ENCODE data around the gene TBRG4. TPM values are rescaled to one million over a fixed set of nuclear protein-coding genes. Genes with fewer than 3 reads are reported as not detected.

TBRG4 gene
- total RNA-seq, 2 donors from 2014 or later, result 91.0 to 147 TPM

DNA sequence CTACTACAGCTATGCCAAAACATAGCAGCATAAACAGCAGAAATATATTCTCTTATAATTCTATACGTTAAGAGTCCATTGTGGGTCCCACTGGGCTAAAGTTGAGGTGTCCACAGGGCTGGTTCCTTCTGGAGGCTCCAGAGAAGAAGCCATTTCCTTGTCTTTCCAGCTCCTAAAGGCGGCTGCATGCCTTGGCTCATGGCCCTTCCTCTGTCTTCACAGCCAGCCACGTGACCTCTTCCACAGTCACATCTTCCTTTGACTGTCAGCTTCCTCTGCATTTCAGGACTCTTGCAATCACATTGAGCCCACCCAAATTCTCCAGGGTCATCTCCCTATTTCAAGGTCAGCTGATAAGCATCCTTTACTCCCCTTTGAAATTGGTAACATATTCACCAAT is 40.0 kb downstream of the TBRG4 start:
- Histone ChIP-seq H3K36me3 (peaks cover 13% of the 10 kb centered on the region), H3K27ac (no peak overlapping the region), H3K4me1 (no peaks in the 10 kb centered on the region), H3K27me3 (no peaks in the 10 kb centered on the region), H3K4me3 (no peak overlapping the region), H3K9me3 (no peaks in the 10 kb centered on the region), H3K9ac (ENCODE audit: low read depth in 2 of 2, low read length in 2 of 2) (no peak overlapping the region)
- no peak for DNase-seq
- TF ChIP-seq, protein P1, sequence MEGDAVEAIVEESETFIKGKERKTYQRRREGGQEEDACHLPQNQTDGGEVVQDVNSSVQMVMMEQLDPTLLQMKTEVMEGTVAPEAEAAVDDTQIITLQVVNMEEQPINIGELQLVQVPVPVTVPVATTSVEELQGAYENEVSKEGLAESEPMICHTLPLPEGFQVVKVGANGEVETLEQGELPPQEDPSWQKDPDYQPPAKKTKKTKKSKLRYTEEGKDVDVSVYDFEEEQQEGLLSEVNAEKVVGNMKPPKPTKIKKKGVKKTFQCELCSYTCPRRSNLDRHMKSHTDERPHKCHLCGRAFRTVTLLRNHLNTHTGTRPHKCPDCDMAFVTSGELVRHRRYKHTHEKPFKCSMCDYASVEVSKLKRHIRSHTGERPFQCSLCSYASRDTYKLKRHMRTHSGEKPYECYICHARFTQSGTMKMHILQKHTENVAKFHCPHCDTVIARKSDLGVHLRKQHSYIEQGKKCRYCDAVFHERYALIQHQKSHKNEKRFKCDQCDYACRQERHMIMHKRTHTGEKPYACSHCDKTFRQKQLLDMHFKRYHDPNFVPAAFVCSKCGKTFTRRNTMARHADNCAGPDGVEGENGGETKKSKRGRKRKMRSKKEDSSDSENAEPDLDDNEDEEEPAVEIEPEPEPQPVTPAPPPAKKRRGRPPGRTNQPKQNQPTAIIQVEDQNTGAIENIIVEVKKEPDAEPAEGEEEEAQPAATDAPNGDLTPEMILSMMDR (IDR thresholded peaks at IDR 0.05), result no peak
- intact Hi-C loops (cut with DNase I), result no loop called here

DNA sequence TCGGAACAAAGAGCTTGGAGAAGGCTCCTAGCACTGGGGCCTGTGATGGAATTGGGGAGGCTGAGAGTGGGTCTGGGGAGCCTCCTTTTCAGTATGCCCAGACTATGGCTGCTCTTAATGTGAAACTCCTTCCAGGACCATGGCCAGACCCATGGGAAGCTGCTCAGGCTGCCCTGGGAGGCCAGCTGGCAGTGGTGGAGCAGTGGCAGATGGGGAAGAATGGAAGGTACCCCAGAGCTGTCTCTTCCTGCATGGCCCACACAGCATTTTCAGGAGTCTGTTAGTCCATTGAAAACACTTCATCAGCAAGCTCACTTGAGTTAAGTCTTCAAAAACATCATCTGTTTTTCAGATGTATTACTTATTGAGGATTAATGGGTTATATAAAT is 41.2 kb downstream of the TBRG4 start:
- DNase-seq, result no peak
- intact Hi-C loops (cut with DNase I), result no loop called here
- Histone ChIP-seq H3K9me3 (no peaks in the 10 kb centered on the region), H3K4me3 (no peak overlapping the region), H3K36me3 (peaks cover 5% of the 10 kb centered on the region), H3K27me3 (no peaks in the 10 kb centered on the region), H3K9ac (ENCODE audit: low read depth in 2 of 2, low read length in 2 of 2) (no peak overlapping the region), H3K4me1 (no peaks in the 10 kb centered on the region), H3K27ac (no peak overlapping the region)
- TF ChIP-seq, protein P1 (IDR thresholded peaks at IDR 0.05), result no peak

DNA sequence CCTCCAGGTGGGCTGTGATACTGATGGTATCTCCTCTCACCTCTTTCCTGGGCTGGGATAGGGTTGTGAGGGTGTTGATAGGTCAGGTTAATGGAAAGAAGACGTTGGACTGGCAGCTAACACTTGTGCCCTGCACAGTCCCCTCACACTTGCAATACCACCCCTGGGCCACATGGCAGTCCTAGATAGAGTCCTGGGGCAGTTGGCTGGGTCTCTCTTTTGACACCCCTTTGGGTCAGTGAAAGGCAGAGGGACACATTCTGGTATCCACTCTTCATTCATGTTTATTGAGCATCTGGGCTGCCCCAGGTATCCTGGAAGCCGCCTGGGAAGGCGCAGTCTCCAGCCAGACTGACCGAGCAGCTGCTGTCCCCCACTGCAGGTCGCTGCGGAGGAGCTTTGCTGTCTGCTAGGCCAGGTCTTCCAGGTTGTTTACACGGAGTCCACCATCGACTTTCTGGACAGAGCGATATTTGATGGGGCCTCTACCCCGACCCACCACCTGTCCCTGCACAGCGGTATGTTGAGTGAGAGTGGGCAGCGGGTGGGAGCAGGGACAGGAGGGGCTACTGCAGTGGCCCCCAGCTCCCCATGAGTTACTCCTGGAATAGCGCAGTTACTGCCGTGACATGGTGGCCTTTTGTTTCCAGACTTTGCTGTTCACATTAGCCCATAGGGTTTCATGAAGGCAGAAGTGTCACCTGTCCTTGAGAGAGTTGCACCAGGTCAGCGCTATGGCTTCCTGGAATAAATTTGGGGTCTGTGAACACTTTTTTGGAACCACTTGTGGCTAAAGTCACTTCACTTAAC is 41.8 kb downstream of the TBRG4 start:
- Histone ChIP-seq H3K36me3 (peaks cover 5% of the 10 kb centered on the region), H3K4me1 (no peaks in the 10 kb centered on the region), H3K4me3 (no peak overlapping the region), H3K27ac (no peak overlapping the region), H3K9ac (ENCODE audit: low read depth in 2 of 2, low read length in 2 of 2) (no peak overlapping the region), H3K27me3 (no peaks in the 10 kb centered on the region), H3K9me3 (no peaks in the 10 kb centered on the region)
- TF ChIP-seq, protein P1 (IDR thresholded peaks at IDR 0.05), result no peak
- intact Hi-C loops (cut with DNase I), result no loop called here
- no peak for DNase-seq

DNA sequence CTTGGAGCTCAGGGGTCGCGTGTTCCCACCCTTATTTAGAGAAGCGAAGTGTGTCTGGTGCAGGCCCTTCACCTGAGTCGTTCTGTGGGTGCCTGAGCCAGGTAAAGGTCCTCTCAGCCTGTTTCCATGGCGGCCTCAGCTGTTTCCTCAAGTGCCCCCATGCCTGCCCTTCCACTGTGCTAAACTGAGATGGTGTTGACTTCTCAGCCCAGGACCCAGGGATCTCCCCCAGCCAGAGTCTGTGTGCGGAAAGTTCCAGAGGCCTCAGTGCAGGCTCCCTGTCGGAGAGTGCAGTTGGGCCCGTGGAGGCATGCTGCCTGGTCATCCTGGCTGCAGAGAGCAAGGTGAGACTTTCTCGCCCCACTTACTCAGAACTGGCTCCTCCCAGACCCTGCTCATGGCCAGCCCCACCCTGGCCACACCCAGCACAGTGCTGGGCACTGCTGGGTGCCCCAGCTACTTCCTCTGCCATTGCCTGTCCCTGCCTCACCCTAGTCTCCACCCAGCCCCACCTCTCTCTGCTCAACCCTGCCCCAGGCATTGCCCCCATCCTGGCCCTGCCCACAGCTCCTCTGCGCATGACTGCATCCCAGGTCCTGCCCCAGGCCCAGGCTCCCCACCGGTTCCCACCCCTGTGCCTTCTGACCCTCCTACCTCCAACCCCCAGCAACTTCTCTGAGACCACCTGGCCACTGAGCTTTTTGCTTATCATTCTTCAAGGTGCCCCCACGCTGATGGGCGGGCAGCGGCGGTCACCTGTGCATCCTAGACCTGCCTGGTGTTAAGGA is 43.1 kb downstream of the TBRG4 start:
- intact Hi-C loops (cut with DNase I), result no loop called here
- Histone ChIP-seq H3K9me3 (no peaks in the 10 kb centered on the region), H3K36me3 (peaks cover 1% of the 10 kb centered on the region), H3K9ac (ENCODE audit: low read depth in 2 of 2, low read length in 2 of 2) (no peak overlapping the region), H3K4me3 (no peak overlapping the region), H3K27ac (no peak overlapping the region), H3K4me1 (no peaks in the 10 kb centered on the region), H3K27me3 (no peaks in the 10 kb centered on the region)
- peak; percentile 67 for DNase-seq
- TF ChIP-seq, protein P1 (IDR thresholded peaks at IDR 0.05), result no peak

DNA sequence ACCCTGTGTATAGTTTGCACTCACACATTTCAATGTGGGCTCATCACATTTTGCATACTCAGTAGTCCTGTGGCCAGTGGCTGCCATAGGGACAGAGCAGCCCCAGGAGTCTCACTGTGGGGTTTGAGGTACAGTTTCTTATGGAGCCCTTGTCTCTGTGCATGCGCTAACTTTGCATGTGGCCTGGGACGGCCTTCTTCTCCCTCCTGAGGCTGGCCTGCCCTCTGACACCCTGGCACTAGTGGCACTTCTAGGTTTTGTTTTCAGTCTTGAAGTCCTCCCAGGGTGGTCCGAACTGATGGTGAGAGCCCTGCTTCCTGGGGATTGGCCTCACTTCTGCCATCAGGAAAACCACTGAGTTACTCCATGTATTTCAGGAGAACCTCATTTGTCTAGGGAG is 43.9 kb downstream of the TBRG4 start:
- intact Hi-C loops (cut with DNase I), result no loop called here
- H3K27me3 ChIP-seq, result no peaks in the 10 kb centered on the region
- no peaks in the 10 kb centered on the region for H3K36me3 ChIP-seq
- no peak overlapping the region for H3K9ac ChIP-seq (ENCODE audit: low read depth in 2 of 2, low read length in 2 of 2)
- no peak for DNase-seq
- TF ChIP-seq, protein P1 (IDR thresholded peaks at IDR 0.05), result no peak
- no peak overlapping the region for H3K27ac ChIP-seq
- no peaks in the 10 kb centered on the region for H3K9me3 ChIP-seq
- H3K4me3 ChIP-seq, result no peak overlapping the region
- no peaks in the 10 kb centered on the region for H3K4me1 ChIP-seq

Data from colonic mucosa (tissue), 4 donors.